GM12864 (cell line): ENCODE data around the gene KIFBP.
A peak's percentile ranks its signal among the peaks of the same experiment; 100 is the strongest.
"Not testable (repeated sequence)": the region's sequence is repeated elsewhere in the genome, so short reads cannot be mapped to it uniquely, and the experiment has no call there.

Experiments used
- DNase-seq: peaks from one replicate; pipeline ENCODE4 v3.0.0-alpha.2; 2011; ENCODE audit warnings: low read depth
- H3K4me3 ChIP-seq: 2 replicates; pipeline ENCODE4 v1.5.1; 2011; ENCODE audit warnings: mild to moderate bottlenecking, low read depth, low read length, control low read depth
- CTCF ChIP-seq: IDR thresholded peaks from 2 replicates; pipeline ENCODE4 v1.5.1; 2011; ENCODE audit warnings: low read depth, mild to moderate bottlenecking, moderate library complexity, low read length, control low read depth, inconsistent platforms; ENCODE audit errors: missing control alignments

The KIFBP gene

GRCh38 chr10:68957284-68957615, 31.4 kb upstream of the KIFBP start:
- TF ChIP-seq CTCF = no peak
- H3K4me3 ChIP-seq = peak overlapping the region; percentile 69
- no peak for DNase-seq

- TF ChIP-seq CTCF = no peak
- no peak for DNase-seq
- peak overlapping the region; percentile 69 for H3K4me3 ChIP-seq
These were observed 30.9 kb upstream of the KIFBP start for GRCh38 chr10:68957654-68958053.

GRCh38 chr10:68959695-68960527, 28.7 kb upstream of the KIFBP start:
- TF ChIP-seq CTCF = no peak
- DNase-seq = no peak
- H3K4me3 ChIP-seq = no peak overlapping the region

- no peak overlapping the region for H3K4me3 ChIP-seq
- DNase-seq = no peak
- TF ChIP-seq CTCF = no peak
These were observed 25.5 kb upstream of the KIFBP start for GRCh38 chr10:68963151-68963550.

GRCh38 chr10:68973975-68974374, 14.6 kb upstream of the KIFBP start:
- TF ChIP-seq CTCF = no peak
- no peak for DNase-seq
- no peak overlapping the region for H3K4me3 ChIP-seq

- not testable (repeated sequence) for H3K4me3 ChIP-seq, DNase-seq
These were observed 12.6 kb upstream of the KIFBP start for GRCh38 chr10:68975936-68976473.

GRCh38 chr10:68979738-68980137, 8.9 kb upstream of the KIFBP start:
- H3K4me3 ChIP-seq, DNase-seq: not testable (repeated sequence)

GRCh38 chr10:68981074-68981473, 7.5 kb upstream of the KIFBP start:
- no peak for DNase-seq
- TF ChIP-seq CTCF = no peak
- H3K4me3 ChIP-seq = no peak overlapping the region
